Skeletal muscle tissue (tissue), 4 donors: Measurements from ENCODE around the gene TMEM60. TPM values are rescaled to one million over a fixed set of nuclear protein-coding genes. Genes with fewer than 3 reads are reported as not detected.
A peak's percentile ranks its signal among the peaks of the same experiment; 100 is the strongest.

Experiments used
- H3K27ac ChIP-seq: one replicate; pipeline ENCODE4 v1.7.0; 2013; ENCODE audit warnings: mild to moderate bottlenecking, low read depth, low read length, inconsistent platforms
- H3K27me3 ChIP-seq, 3 donors: one replicate each; pipeline ENCODE4 v1.7.0; 2013; ENCODE audit warnings: low read length in 3 of 3; ENCODE audit not compliant: control insufficient read depth in 3 of 3, insufficient read depth in 3 of 3
- H3K36me3 ChIP-seq, 3 donors: one replicate each; pipeline ENCODE4 v1.7.0; 2013; ENCODE audit warnings: low read length in 3 of 3; ENCODE audit not compliant: control insufficient read depth in 3 of 3, insufficient read depth in 3 of 3
- H3K4me1 ChIP-seq, 3 donors: one replicate each; pipeline ENCODE4 v1.7.0; 2013; ENCODE audit warnings: low read length in 3 of 3, mild to moderate bottlenecking in 3 of 3; ENCODE audit not compliant: control insufficient read depth in 3 of 3, insufficient read depth in 3 of 3
- H3K4me3 ChIP-seq, 3 donors: one replicate each; pipeline ENCODE4 v1.7.0; 2013; ENCODE audit warnings: low read length in 3 of 3
- H3K9ac ChIP-seq, 3 donors: one replicate each; pipeline ENCODE4 v1.7.0; 2013; ENCODE audit warnings: low read length in 3 of 3, mild to moderate bottlenecking in 3 of 3, moderate library complexity in 2 of 3, low read depth in 1 of 3
- H3K9me3 ChIP-seq, 3 donors: one replicate each; pipeline ENCODE4 v1.7.0; 2013; ENCODE audit warnings: low read length in 3 of 3; ENCODE audit not compliant: control insufficient read depth in 3 of 3
- total RNA-seq: library from RNA; depleted of rRNA; stranded (reverse); fragments of >200 nt; gene quantifications from one replicate; pipeline ENCODE4 v1.2.3, GENCODE V29; 2014
- donor health status: Osteomylitis.

The TMEM60 gene
- total RNA-seq, 1 donor from 2014 or later = 11.0 TPM

- Histone ChIP-seq H3K9ac (peak overlapping the region; percentile 87 to 94 (median 93)), H3K4me3 (peak overlapping the region; percentile 94 to 97 (median 94)), H3K27me3 (no peaks in the 10 kb centered on the region), H3K27ac (peak overlapping the region; percentile 95), H3K9me3 (no peaks in the 10 kb centered on the region), H3K36me3 (no peaks in the 10 kb centered on the region), H3K4me1 (peaks cover 21 to 28% (median 23%) of the 10 kb centered on the region in 3 donors)
Measured at GRCh38 chr7:77799078-77799964, 1.1 kb upstream of the TMEM60 start.

DNA sequence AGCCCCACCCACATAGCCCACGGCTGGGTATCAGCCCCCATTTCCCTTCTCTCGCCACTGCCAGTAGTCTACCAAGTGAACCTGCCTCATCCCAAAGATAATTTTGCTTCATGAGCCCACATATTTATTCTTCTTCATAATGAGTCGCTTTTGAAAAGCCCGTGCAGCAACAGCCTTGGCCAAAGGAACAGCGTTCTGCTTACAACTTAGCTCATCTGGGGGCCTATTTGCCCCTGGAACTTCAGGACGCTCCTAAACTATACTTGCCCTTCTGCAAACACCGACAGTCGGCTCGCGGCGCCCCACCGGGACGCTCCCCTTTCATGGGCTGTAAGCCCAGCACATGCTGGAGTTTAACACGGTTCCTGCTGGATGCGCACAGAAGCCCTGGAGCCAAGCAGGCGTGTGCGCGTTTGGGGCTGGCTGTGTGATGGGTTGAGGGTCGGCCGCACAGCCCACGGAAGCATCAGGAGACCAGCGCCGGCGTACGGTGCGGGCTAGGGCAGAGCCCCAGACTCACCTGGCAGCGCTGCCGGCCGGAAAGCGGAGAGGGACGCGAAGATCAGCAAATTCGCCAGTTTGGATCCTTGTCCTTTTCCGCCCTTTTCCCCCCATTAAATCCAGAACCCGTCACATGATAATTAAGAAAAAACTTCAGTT is 370 bp downstream of the TMEM60 start:
- peak overlapping the region; percentile 91 for H3K27ac ChIP-seq
- H3K27me3 ChIP-seq = no peaks in the 10 kb centered on the region
- no peaks in the 10 kb centered on the region for H3K9me3 ChIP-seq
- H3K36me3 ChIP-seq = no peaks in the 10 kb centered on the region
- peak overlapping the region; percentile 87 to 95 (median 93) for H3K9ac ChIP-seq
- peaks cover 23 to 32% (median 30%) of the 10 kb centered on the region in 3 donors for H3K4me1 ChIP-seq
- peak overlapping the region; percentile 94 to 97 (median 94) for H3K4me3 ChIP-seq

DNA sequence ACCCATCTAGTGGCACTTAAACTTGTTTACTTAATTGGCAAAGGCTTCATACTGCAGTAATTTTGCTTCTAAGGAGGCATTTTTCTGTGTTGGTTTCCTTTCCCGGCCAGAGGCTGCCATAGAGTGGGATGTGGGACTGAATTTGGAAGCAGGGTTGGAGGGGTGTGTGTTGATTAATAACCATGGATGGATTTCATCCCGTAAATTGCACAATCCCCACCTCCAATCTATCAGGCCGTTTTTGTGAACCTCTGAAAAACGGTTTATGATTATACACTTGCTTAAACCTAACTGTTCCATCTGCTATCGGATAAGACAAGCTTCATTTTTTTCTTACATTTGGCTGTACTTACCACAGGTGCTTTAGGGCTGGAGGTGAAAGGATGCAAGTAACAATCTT is 1.3 kb downstream of the TMEM60 start:
- peak overlapping the region; percentile 94 to 97 (median 94) for H3K4me3 ChIP-seq
- H3K4me1 ChIP-seq = peaks cover 23 to 30% (median 28%) of the 10 kb centered on the region in 3 donors
- H3K36me3 ChIP-seq = no peaks in the 10 kb centered on the region
- no peaks in the 10 kb centered on the region for H3K9me3 ChIP-seq
- no peak overlapping the region for H3K27ac ChIP-seq
- peak overlapping the region; percentile 87 to 95 (median 93) for H3K9ac ChIP-seq
- no peaks in the 10 kb centered on the region for H3K27me3 ChIP-seq

GRCh38 chr7:77796109-77796508 is 2.1 kb downstream of the TMEM60 start:
- Histone ChIP-seq H3K27me3 (no peaks in the 10 kb centered on the region), H3K36me3 (no peaks in the 10 kb centered on the region), H3K4me3 (no peak overlapping the region), H3K4me1 (peaks cover 23 to 30% (median 28%) of the 10 kb centered on the region in 3 donors), H3K27ac (no peak overlapping the region), H3K9me3 (no peaks in the 10 kb centered on the region), H3K9ac (peak overlapping the region in 1 of 3 donors; percentile 87)

- H3K4me1 ChIP-seq = peaks cover 20 to 28% (median 23%) of the 10 kb centered on the region in 3 donors
- no peaks in the 10 kb centered on the region for H3K36me3 ChIP-seq
- no peaks in the 10 kb centered on the region for H3K9me3 ChIP-seq
- H3K9ac ChIP-seq = peak overlapping the region in 1 of 3 donors; percentile 12
- peak overlapping the region; percentile 75 for H3K27ac ChIP-seq
- H3K4me3 ChIP-seq = no peak overlapping the region
- H3K27me3 ChIP-seq = no peaks in the 10 kb centered on the region
Measured at GRCh38 chr7:77794000-77794399, 4.2 kb downstream of the TMEM60 start.

DNA sequence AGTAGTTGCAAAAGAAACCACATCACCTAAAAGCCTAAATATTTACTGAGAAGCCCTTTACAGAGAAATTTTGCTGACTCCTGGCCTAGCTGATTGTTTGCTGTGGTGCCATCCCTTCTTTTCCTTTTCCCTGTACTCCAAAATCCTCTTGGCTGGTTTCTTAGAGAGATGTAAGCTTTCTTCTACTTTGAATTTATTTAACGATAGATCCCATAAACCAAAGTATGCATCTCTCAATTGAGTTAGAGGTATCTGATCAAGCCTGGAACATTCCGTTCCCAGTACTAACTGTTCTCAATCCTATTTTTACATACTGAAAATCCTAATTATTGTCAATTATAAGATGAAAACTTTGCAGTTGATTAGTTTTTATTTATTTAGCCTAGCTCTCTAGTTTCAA is 6.3 kb downstream of the TMEM60 start:
- no peak overlapping the region for H3K4me3 ChIP-seq
- no peaks in the 10 kb centered on the region for H3K27me3 ChIP-seq
- H3K4me1 ChIP-seq = peaks cover 11 to 24% (median 16%) of the 10 kb centered on the region in 3 donors
- H3K36me3 ChIP-seq = no peaks in the 10 kb centered on the region
- no peak overlapping the region for H3K9ac ChIP-seq
- H3K27ac ChIP-seq = no peak overlapping the region
- H3K9me3 ChIP-seq = no peaks in the 10 kb centered on the region

DNA sequence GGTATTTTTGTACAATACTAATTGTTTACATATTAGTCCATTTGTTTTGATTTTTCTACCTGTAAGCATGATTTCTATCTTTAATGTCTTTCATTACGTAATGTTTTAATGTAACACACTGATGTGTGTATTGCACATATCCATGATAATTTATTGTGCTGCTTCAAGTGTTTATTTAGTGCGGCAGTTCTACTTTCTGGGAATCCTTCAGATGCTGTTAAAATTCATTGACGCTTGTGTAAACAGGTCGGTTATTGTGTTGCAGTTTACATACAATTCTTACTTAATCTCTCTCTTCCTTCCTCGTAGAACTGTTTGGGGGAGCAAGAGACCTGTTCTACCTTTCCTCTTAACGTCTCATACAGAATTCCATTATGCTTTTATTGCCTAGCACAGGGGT is 6.9 kb downstream of the TMEM60 start:
- Histone ChIP-seq H3K4me3 (no peak overlapping the region), H3K9me3 (no peaks in the 10 kb centered on the region), H3K27me3 (no peaks in the 10 kb centered on the region), H3K36me3 (no peaks in the 10 kb centered on the region), H3K9ac (no peak overlapping the region), H3K27ac (no peak overlapping the region), H3K4me1 (peaks cover 5 to 18% (median 10%) of the 10 kb centered on the region in 3 donors)

- Histone ChIP-seq H3K36me3 (peaks cover 0 to 3% (median 0%) of the 10 kb centered on the region in 3 donors), H3K9me3 (no peaks in the 10 kb centered on the region), H3K4me1 (peaks cover 0 to 3% (median 0%) of the 10 kb centered on the region in 3 donors), H3K27ac (no peak overlapping the region), H3K9ac (no peak overlapping the region), H3K4me3 (no peak overlapping the region), H3K27me3 (no peaks in the 10 kb centered on the region)
Measured at GRCh38 chr7:77788327-77788902, 9.8 kb downstream of the TMEM60 start.

GRCh38 chr7:77786741-77787140 is 11.5 kb downstream of the TMEM60 start:
- Histone ChIP-seq H3K4me1 (no peaks in the 10 kb centered on the region), H3K9me3 (no peaks in the 10 kb centered on the region), H3K36me3 (peaks cover 0 to 3% (median 0%) of the 10 kb centered on the region in 3 donors), H3K4me3 (no peak overlapping the region), H3K9ac (no peak overlapping the region), H3K27me3 (no peaks in the 10 kb centered on the region), H3K27ac (no peak overlapping the region)
